CD14-positive monocyte (primary cell): ENCODE results near the gene GPC2. TPM values are rescaled to one million over a fixed set of nuclear protein-coding genes. Genes with fewer than 3 reads are reported as not detected.

Experiments used
- DNase-seq, 3 donors: peaks; one replicate each; pipeline ENCODE4 v3.0.0-alpha.2; 2011 to 2022
- H2AFZ ChIP-seq: 2 replicates; pipeline ENCODE4 v1.6.0; 2012; ENCODE audit warnings: mild to moderate bottlenecking, low read depth, low read length, inconsistent platforms; ENCODE audit not compliant: insufficient read depth, poor library complexity, severe bottlenecking
- H3K27ac ChIP-seq, 2 donors: 1 replicate in 1 of 2; 2 replicates in 1 of 2; pipeline ENCODE4 v1.5.1; 2012 to 2013; ENCODE audit warnings: low read length in 2 of 2, control low read depth in 1 of 2, inconsistent platforms in 1 of 2, low read depth in 1 of 2, mild to moderate bottlenecking in 1 of 2
- H3K27me3 ChIP-seq, 2 donors: one replicate each; pipeline versions ENCODE4 v1.6.0 to v1.6.1; 2011 to 2013; ENCODE audit warnings: low read length in 2 of 2; ENCODE audit not compliant: control insufficient read depth in 2 of 2, insufficient read depth in 2 of 2
- H3K36me3 ChIP-seq, 2 donors: replicated peaks in 1 of 2; 1 replicate in 1 of 2; 2 replicates in 1 of 2; pipeline versions ENCODE4 v1.5.1 to v1.6.1; 2012 to 2013; ENCODE audit warnings: low read length in 2 of 2, control low read depth in 1 of 2, inconsistent platforms in 1 of 2, mild to moderate bottlenecking in 1 of 2; ENCODE audit not compliant: insufficient read depth in 2 of 2, control insufficient read depth in 1 of 2
- H3K4me1 ChIP-seq, 2 donors: 1 replicate in 1 of 2; 2 replicates in 1 of 2; pipeline versions ENCODE4 v1.5.1 to v1.6.1; 2012 to 2013; ENCODE audit warnings: low read length in 2 of 2, control low read depth in 1 of 2, inconsistent platforms in 1 of 2, mild to moderate bottlenecking in 1 of 2, moderate library complexity in 1 of 2; ENCODE audit not compliant: insufficient read depth in 2 of 2, control insufficient read depth in 1 of 2
- H3K4me2 ChIP-seq: replicated peaks from 2 replicates; pipeline ENCODE3; 2012; ENCODE audit warnings: low read length, moderate library complexity, mild to moderate bottlenecking; ENCODE audit not compliant: poor library complexity, severe bottlenecking; ENCODE audit errors: extremely low read depth
- H3K4me3 ChIP-seq, 3 experiments: fragments of 200-600 bp in 1 of 3; sonication (generic) in 1 of 3; replicated peaks in 1 of 3; 1 replicate in 2 of 3; 2 replicates in 1 of 3; pipeline ENCODE4 v1.5.1; 2011 to 2013; ENCODE audit warnings: low read length in 3 of 3, mild to moderate bottlenecking in 3 of 3, control low read depth in 2 of 3, low read depth in 2 of 3, inconsistent platforms in 1 of 3, moderate library complexity in 1 of 3
- H3K79me2 ChIP-seq: 2 replicates; pipeline ENCODE4 v1.6.0; 2012; ENCODE audit warnings: mild to moderate bottlenecking, control low read depth, inconsistent platforms, low read length, moderate library complexity; ENCODE audit not compliant: insufficient read depth
- H3K9ac ChIP-seq: 2 replicates; pipeline ENCODE4 v1.6.0; 2017; ENCODE audit warnings: low read length, mild to moderate bottlenecking; ENCODE audit not compliant: insufficient read depth, poor library complexity, severe bottlenecking
- H3K9me3 ChIP-seq, 2 donors: replicated peaks in 1 of 2; 1 replicate in 1 of 2; 2 replicates in 1 of 2; pipeline versions ENCODE4 v1.5.1 to v1.6.1; 2012 to 2013; ENCODE audit warnings: low read length in 2 of 2, control low read depth in 1 of 2; ENCODE audit not compliant: control insufficient read depth in 1 of 2, insufficient read depth in 1 of 2
- H4K20me1 ChIP-seq: 2 replicates; pipeline ENCODE4 v1.6.0; 2012; ENCODE audit warnings: mild to moderate bottlenecking, low read length, control low read depth, moderate library complexity; ENCODE audit not compliant: insufficient read depth
- H3K27ac Mint-ChIP-seq, 7 donors: one replicate each; pipeline ENCODE4 v1.8.0; 2020; ENCODE audit warnings: mild to moderate bottlenecking in 7 of 7, mixed read lengths in 7 of 7, moderate library complexity in 6 of 7, inconsistent platforms in 2 of 7
- H3K27me3 Mint-ChIP-seq, 3 donors: one replicate each; pipeline ENCODE4 v1.8.0; 2021 to 2022; ENCODE audit warnings: low read depth in 3 of 3, mild to moderate bottlenecking in 3 of 3, mixed read lengths in 3 of 3, moderate library complexity in 3 of 3, inconsistent platforms in 1 of 3
- H3K36me3 Mint-ChIP-seq, 2 donors: one replicate each; pipeline ENCODE4 v1.8.0; 2020; ENCODE audit warnings: mixed read lengths in 2 of 2, inconsistent platforms in 1 of 2, mild to moderate bottlenecking in 1 of 2
- H3K4me1 Mint-ChIP-seq: one replicate; pipeline ENCODE4 v1.8.0; 2020; ENCODE audit warnings: mild to moderate bottlenecking, mixed read lengths
- H3K4me3 Mint-ChIP-seq, 2 donors: one replicate each; pipeline ENCODE4 v1.8.0; 2020; ENCODE audit warnings: mild to moderate bottlenecking in 2 of 2, mixed read lengths in 2 of 2, moderate library complexity in 1 of 2
- H3K9me3 Mint-ChIP-seq, 7 donors: one replicate each; pipeline ENCODE4 v1.8.0; 2020 to 2022; ENCODE audit warnings: mixed read lengths in 7 of 7, mild to moderate bottlenecking in 6 of 7, moderate library complexity in 6 of 7, inconsistent platforms in 2 of 7
- WGBS: methylation state at CpG from one replicate; pipeline ENCODE4 v1.1.5; 2013; ENCODE audit warnings: missing lambda C conversion rate; ENCODE audit not compliant: insufficient coverage; 5-methylcytosine and 5-hydroxymethylcytosine counted together
- intact Hi-C, 2 donors: fragments of 100-400 bp; cut with micrococcal nuclease; formaldehyde crosslinking; loops; one replicate each; pipeline versions ENCODE4 v1.15.0 to v1.15.1; 2023
- polyA plus RNA-seq, 3 donors: library from polyadenylated mRNA; depleted of rRNA in 1 of 3; unstranded in 2 of 3; stranded (reverse) in 1 of 3; fragments of 300-500 nt in 2 of 3; fragments of >200 nt in 1 of 3; fragmentation: Illumina TruSeq in 2 of 3; gene quantifications; 1 replicate in 2 of 3; 2 replicates in 1 of 3; pipeline ENCODE4 v1.2.3, GENCODE V29; 2012 to 2021
- TF ChIP-seq, protein P1 (sequence below): fragments of 200-600 bp; IDR thresholded peaks from one replicate; pipeline ENCODE4 v1.8.0; 2022; ENCODE audit warnings: antibody characterized with exemption, mild to moderate bottlenecking

The GPC2 gene
- polyA plus RNA-seq, 3 donors: 0.91 TPM; not detected in 2

DNA sequence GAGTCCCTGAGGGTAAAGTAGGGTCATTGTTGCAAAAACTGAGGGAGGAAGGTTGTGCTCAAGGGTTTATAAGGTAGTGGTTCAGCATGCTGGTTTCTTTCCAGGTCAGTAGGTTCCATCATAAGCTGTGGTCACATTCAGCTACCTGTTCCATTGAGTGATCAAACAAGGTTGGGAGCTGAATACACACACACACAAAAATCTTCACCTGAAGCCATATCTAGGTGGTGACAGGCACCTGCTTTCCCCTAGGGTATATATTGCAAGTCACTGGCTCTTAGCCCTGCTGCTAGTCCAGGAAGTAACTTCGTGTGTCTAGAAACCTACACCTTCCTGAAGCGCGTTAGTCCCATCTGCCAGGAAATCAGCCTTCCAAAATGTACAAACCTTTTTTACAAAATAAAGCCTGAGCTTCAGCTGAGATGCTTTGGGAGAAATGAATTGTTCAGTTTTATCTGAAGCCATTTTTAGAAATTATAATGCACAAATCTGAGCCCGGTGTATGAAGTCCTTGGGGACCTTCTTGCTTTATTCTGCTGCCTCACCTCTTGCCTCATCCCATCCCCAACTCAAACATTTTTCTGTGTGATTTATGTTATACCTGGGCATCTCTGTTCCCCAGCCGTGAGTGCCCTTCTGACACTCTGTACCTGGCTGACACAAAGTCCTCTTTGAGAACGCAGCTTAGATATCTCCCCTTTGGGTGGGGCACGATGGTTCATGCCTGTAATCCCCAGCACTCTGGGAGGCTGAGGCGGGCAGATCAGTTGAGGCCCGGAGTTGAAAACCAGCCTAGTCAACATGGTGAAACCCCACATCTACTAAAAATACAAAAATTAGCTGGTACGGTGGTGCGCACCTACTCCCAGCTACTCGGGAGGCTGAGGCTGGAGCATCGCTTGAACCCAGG lies 39.1 kb downstream of the GPC2 start:
- H4K20me1 ChIP-seq: no peaks in the 10 kb centered on the region
- 84% methylated on average over 7 of the region's 13 CpGs for WGBS
- H3K4me3 Mint-ChIP-seq: no peak overlapping the region
- no peaks in the 10 kb centered on the region for H3K79me2 ChIP-seq
- no peak overlapping the region for H3K4me3 ChIP-seq
- peak overlapping the region in 1 of 7 donors; percentile 32 for H3K27ac Mint-ChIP-seq
- no peaks in the 10 kb centered on the region for H3K36me3 ChIP-seq
- H3K36me3 Mint-ChIP-seq: no peaks in the 10 kb centered on the region
- TF ChIP-seq, protein P1, sequence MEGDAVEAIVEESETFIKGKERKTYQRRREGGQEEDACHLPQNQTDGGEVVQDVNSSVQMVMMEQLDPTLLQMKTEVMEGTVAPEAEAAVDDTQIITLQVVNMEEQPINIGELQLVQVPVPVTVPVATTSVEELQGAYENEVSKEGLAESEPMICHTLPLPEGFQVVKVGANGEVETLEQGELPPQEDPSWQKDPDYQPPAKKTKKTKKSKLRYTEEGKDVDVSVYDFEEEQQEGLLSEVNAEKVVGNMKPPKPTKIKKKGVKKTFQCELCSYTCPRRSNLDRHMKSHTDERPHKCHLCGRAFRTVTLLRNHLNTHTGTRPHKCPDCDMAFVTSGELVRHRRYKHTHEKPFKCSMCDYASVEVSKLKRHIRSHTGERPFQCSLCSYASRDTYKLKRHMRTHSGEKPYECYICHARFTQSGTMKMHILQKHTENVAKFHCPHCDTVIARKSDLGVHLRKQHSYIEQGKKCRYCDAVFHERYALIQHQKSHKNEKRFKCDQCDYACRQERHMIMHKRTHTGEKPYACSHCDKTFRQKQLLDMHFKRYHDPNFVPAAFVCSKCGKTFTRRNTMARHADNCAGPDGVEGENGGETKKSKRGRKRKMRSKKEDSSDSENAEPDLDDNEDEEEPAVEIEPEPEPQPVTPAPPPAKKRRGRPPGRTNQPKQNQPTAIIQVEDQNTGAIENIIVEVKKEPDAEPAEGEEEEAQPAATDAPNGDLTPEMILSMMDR: no peak
- no peak overlapping the region for H3K27ac ChIP-seq
- no peaks in the 10 kb centered on the region for H3K9me3 Mint-ChIP-seq
- peaks cover 4 to 12% (median 5%) of the 10 kb centered on the region in 3 donors for H3K27me3 Mint-ChIP-seq
- DNase-seq: no peak
- H3K4me2 ChIP-seq: no peak overlapping the region
- H3K9ac ChIP-seq: no peak overlapping the region
- intact Hi-C loops: loop anchor here in 1 of 2 donors (5.0 kb wide), 1 partner anchor 274 kb away; no protein-coding TSS in a partner anchor
- H3K9me3 ChIP-seq: no peaks in the 10 kb centered on the region
- H3K4me1 Mint-ChIP-seq: peaks cover 21% of the 10 kb centered on the region
- no peaks in the 10 kb centered on the region for H3K27me3 ChIP-seq
- peaks cover 18 to 23% of the 10 kb centered on the region in 2 donors for H3K4me1 ChIP-seq
- H2AFZ ChIP-seq: peak overlapping the region; percentile 31

DNA sequence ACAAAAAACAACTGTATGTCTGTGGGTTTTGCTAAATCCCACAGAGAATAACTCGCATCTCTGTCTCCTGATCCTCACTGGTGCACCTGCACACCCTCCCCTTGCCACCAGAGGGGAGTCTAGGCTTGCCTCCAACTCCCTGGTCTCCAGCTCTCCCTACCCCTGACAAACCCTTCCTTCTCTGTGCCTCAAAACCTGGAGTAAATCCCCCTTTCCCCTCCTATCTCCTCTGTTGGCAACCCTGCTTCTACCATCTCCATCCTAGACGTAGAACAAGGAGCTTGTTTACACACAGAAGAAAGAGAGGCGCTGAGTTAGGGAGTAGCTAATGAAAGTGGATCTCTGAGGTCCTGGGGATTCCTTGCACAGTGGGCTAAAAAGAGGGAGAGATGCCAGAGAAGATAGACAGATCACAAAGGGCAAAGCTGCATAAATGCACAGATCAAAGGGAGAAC lies 44.5 kb downstream of the GPC2 start:
- Histone ChIP-seq H3K36me3 (no peaks in the 10 kb centered on the region), H2AFZ (no peak overlapping the region), H3K9ac (no peak overlapping the region), H3K27ac (no peak overlapping the region), H3K9me3 (no peaks in the 10 kb centered on the region), H3K4me3 (no peak overlapping the region), H3K4me2 (no peak overlapping the region), H3K27me3 (peaks cover 0 to 14% of the 10 kb centered on the region in 2 donors), H3K79me2 (no peaks in the 10 kb centered on the region), H4K20me1 (no peaks in the 10 kb centered on the region), H3K4me1 (peaks cover 9 to 14% of the 10 kb centered on the region in 2 donors)
- Mint-ChIP-seq H3K4me3 (no peak overlapping the region), H3K4me1 (peaks cover 16% of the 10 kb centered on the region), H3K27ac (no peak overlapping the region), H3K27me3 (peaks cover 19% of the 10 kb centered on the region in 3 donors), H3K9me3 (peaks cover 0 to 3% (median 0%) of the 10 kb centered on the region in 7 donors), H3K36me3 (no peaks in the 10 kb centered on the region)
- intact Hi-C loops: loop anchor here (2.0 to 5.0 kb wide), 2 partner anchors 84 to 85 kb away; partner anchors contain the start of gene PVRIG (in 1 of the 2)
- DNase-seq: peak; percentile 58 to 66 (median 65)
- TF ChIP-seq, protein P1: peak; percentile 95
- WGBS: 57% methylated on average over 2 of the region's 3 CpGs
